Measurements from ENCODE around the gene DUSP7.

DUSP7 gene

GRCh38 chr3:52023860-52024764, 32.3 kb downstream of the DUSP7 start:
- no peak for DNase-seq

GRCh38 chr3:52023101-52023770, 33.1 kb downstream of the DUSP7 start:
- no peak for DNase-seq

- DNase-seq, result no peak
Observed at GRCh38 chr3:52022323-52023100, 33.9 kb downstream of the DUSP7 start.

GRCh38 chr3:52021489-52022268, 34.7 kb downstream of the DUSP7 start:
- DNase-seq, result no peak

GRCh38 chr3:52020796-52021195, 35.6 kb downstream of the DUSP7 start:
- DNase-seq, result no peak

GRCh38 chr3:52019352-52020080, 36.9 kb downstream of the DUSP7 start:
- DNase-seq, result no peak

GRCh38 chr3:52018319-52019000, 37.9 kb downstream of the DUSP7 start:
- DNase-seq, result no peak

- no peak for DNase-seq
Observed at GRCh38 chr3:52017586-52017985, 38.8 kb downstream of the DUSP7 start.

GRCh38 chr3:52015438-52016228, 40.7 kb downstream of the DUSP7 start:
- no peak for DNase-seq

GRCh38 chr3:52014613-52015012, 41.8 kb downstream of the DUSP7 start:
- DNase-seq, result no peak

- DNase-seq, result no peak
Observed at GRCh38 chr3:52013802-52014598, 42.4 kb downstream of the DUSP7 start.

GRCh38 chr3:52012699-52013098, 43.7 kb downstream of the DUSP7 start:
- no peak for DNase-seq

GRCh38 chr3:52010431-52010830, 45.9 kb downstream of the DUSP7 start:
- no peak for DNase-seq

- DNase-seq, result no peak
Observed at GRCh38 chr3:52007291-52007690, 49.1 kb downstream of the DUSP7 start.

- DNase-seq, result no peak
Observed at GRCh38 chr3:52006820-52007133, 49.6 kb downstream of the DUSP7 start.

- no peak for DNase-seq
Observed at GRCh38 chr3:52006017-52006819, 50.2 kb downstream of the DUSP7 start.

- no peak for DNase-seq
Observed at GRCh38 chr3:52005571-52005986, 50.8 kb downstream of the DUSP7 start.

GRCh38 chr3:52004906-52005395, 51.4 kb downstream of the DUSP7 start:
- DNase-seq, result no peak
